ENCODE measurements around the gene TBCD. TPM values are rescaled to one million over a fixed set of nuclear protein-coding genes. Genes with fewer than 3 reads are reported as not detected.

The TBCD gene
- total RNA-seq, 2 experiments from 2014 or later, result 181 to 186 TPM

DNA sequence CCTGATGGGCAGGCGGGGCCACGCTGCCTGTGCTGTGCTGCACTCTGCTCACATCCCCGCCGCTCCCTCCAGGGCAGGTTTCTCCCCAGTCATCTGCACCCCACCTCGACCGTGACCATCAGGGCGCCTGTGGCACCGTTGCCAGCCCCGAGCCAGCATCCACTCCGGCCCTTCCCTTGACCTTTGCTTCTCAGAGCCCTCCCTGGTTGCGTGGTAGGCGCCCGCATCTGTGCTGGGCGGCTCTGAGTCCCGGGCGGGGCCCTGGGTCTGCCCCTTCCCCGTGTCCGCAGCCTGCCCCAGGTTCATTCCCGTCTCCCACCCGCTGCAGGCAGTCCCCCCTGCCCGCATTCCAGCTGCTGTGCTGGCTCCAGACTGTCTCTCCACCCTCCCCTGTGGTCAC is 54.8 kb downstream of the TBCD start:
- Mint-ChIP-seq H3K4me3 (no peak overlapping the region), H3K36me3 (peaks cover 8% of the 10 kb centered on the region), H3K27ac (no peak overlapping the region), H3K9me3 (no peaks in the 10 kb centered on the region), H3K4me1 (peaks cover 8% of the 10 kb centered on the region), H3K27me3 (no peaks in the 10 kb centered on the region)
- DNase-seq (no peak), ATAC-seq (ENCODE audit: low read depth) (no peak)
- POLR2A ChIA-PET, result no interaction called here

DNA sequence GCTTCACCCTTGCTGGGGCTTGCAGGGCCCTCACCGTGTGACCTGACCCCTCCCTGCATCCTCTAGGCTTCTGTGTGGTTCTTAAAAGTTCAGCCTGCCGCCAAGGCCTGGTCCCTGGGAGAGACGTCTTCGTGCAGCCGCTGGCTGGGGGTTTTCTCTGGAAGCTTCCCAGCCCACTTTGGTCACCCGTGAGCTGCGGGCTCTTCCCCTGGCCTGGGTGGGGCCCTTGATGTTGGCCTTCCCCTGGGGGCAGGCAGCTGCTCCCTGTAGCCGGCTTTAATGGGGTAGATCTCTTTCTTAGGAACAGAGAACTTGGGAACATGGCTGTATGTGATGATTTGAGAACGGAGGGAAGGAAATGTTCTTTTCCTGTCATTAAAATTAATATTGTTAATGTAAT is 55.2 kb downstream of the TBCD start:
- H3K27ac Mint-ChIP-seq, result no peak overlapping the region
- no peak for DNase-seq
- no peak overlapping the region for H3K4me3 Mint-ChIP-seq
- H3K4me1 Mint-ChIP-seq, result peaks cover 7% of the 10 kb centered on the region
- H3K27me3 Mint-ChIP-seq, result no peaks in the 10 kb centered on the region
- H3K36me3 Mint-ChIP-seq, result peaks cover 4% of the 10 kb centered on the region
- H3K9me3 Mint-ChIP-seq, result no peaks in the 10 kb centered on the region
- POLR2A ChIA-PET, result no interaction called here
- no peak for ATAC-seq (ENCODE audit: low read depth)

DNA sequence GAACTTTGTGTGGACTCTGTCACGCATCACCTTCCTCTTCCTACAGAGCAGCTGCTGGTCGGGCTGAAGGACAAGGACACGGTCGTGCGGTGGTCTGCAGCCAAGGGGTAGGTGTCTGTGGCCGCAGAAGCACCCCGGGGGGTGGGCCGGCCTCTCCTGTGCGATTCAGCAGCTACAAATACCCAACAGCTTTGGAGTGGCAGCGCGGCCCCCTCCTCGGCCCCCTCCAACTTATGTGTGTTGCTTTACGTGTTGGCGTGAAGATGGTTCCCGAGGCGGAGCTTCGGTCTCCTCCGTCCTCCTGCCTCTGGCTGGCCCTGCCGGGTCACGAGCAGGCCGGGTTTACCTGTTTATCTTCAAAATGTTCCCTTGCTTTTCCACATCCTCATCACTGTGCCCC is 55.7 kb downstream of the TBCD start:
- no peak overlapping the region for H3K4me3 Mint-ChIP-seq
- H3K27ac Mint-ChIP-seq, result no peak overlapping the region
- H3K9me3 Mint-ChIP-seq, result no peaks in the 10 kb centered on the region
- no peak for DNase-seq
- peaks cover 2% of the 10 kb centered on the region for H3K36me3 Mint-ChIP-seq
- no peaks in the 10 kb centered on the region for H3K27me3 Mint-ChIP-seq
- H3K4me1 Mint-ChIP-seq, result peaks cover 4% of the 10 kb centered on the region
- POLR2A ChIA-PET, result no interaction called here
- no peak for ATAC-seq (ENCODE audit: low read depth)

DNA sequence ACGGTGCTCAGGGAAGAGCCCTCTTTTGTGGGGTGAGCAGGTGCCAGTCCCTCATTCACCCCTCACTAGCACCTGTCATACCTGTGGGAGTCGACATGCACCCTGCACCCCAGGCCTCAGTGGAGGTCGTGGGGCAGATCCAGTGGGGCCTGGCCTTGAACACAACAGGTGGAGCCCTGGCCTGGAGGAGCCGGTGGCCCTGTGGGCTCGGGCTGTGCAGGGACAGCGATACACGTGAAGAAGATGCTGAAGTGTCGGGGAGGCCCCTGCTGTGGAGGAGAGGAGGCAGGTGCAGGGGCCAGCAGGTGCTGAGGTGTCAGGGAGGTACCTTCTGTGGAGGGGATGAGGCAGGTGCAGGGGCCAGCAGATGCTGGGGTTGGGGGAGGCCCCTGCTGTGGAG is 56.1 kb downstream of the TBCD start:
- H3K27ac Mint-ChIP-seq, result no peak overlapping the region
- H3K4me1 Mint-ChIP-seq, result peaks cover 4% of the 10 kb centered on the region
- ATAC-seq (ENCODE audit: low read depth), result no peak
- POLR2A ChIA-PET, result no interaction called here
- H3K4me3 Mint-ChIP-seq, result no peak overlapping the region
- no peaks in the 10 kb centered on the region for H3K27me3 Mint-ChIP-seq
- no peaks in the 10 kb centered on the region for H3K9me3 Mint-ChIP-seq
- no peak for DNase-seq
- H3K36me3 Mint-ChIP-seq, result no peaks in the 10 kb centered on the region

DNA sequence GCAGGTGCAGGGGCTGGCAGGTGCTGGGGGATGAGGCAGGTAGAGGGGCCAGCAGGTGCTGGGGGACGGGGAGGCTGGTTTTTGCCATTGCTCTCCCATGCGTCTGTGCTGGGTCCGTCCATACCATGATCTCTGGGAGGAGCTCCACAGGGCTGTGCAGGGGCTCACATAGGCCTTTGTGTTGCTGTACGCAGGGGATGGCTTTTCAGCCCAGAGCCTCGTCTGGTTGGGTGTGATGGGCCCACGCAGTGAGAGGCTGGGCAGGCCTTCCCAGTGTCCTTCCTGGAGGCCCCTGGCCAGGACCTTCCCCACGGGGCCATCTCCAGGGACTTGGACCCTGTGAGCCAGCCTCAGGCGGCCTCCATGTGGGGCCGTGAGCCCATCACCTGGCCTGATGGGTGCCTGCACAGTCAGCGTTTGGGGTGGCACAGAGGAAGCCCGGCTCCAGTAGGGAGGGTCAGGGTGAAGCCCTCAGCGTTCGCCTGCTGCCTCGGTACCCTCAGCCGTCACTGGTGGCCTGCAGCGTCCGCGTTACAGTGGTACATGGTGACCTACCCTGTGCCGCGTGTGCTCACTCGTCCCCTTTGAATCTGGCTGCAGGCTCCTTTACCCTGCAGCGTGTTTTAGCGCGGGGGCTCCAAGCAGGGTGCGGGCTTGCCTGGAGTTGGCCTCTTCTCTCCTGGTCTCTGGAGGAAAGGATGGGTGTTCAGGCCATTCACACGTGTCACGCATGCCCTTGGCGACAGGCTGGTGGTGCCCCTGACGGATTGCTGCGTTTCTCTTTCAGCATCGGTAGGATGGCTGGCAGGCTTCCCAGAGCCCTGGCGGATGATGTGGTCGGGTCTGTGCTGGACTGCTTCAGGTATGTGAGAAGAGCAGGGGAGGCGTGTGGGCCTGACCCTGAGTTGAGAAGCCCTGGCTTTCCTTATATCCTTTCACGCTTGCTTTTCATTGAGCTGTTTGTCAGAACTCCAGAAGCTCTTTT is 57.3 kb downstream of the TBCD start:
- peaks cover 2% of the 10 kb centered on the region for H3K36me3 Mint-ChIP-seq
- DNase-seq (no peak), ATAC-seq (ENCODE audit: low read depth) (no peak)
- peaks cover 2% of the 10 kb centered on the region for H3K4me1 Mint-ChIP-seq
- POLR2A ChIA-PET, result no interaction called here
- no peaks in the 10 kb centered on the region for H3K9me3 Mint-ChIP-seq
- H3K27ac Mint-ChIP-seq, result no peak overlapping the region
- no peak overlapping the region for H3K4me3 Mint-ChIP-seq
- no peaks in the 10 kb centered on the region for H3K27me3 Mint-ChIP-seq

DNA sequence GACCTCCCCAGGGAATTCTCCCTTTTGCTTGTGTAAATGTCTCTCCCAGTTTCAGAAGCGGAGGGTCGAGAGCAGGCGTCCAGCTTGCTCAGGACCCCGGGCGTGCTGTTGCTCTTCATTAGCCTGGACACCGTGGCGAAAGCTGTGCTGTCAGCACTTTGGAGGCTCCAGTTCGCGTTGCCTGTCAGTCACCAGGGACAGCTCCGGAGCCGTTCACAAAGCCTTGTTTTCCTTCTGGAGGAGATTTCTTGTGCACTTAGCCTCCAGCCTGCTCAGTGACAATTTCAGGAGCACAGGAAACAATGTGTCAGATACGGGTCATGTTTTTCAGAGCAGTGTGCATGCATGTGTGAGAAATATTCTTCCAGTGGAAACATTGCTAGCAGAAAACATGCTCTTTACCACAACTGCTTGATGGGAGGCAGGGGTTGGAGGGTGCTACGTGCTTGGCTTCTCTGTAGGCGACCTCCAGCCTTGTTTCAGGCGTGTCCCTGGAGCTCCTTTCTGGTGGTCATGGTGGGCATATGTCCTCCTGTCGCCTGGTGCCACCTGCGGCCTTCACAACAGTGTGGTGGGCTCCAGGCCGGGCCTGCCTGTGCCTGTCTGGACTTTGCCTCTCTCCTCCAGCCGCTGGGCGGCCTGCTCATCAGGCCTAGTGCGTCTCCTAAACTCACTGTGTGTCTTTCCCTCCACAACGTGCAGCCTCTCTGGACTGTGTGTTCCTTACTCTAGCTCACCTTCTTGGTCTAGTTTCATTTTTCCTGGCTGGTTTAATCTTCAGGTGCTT is 59.0 kb downstream of the TBCD start:
- H3K4me1 Mint-ChIP-seq, result peaks cover 10% of the 10 kb centered on the region
- H3K27me3 Mint-ChIP-seq, result no peaks in the 10 kb centered on the region
- no peak overlapping the region for H3K4me3 Mint-ChIP-seq
- no peaks in the 10 kb centered on the region for H3K9me3 Mint-ChIP-seq
- DNase-seq, result no peak
- peak overlapping the region; percentile 60 for H3K27ac Mint-ChIP-seq
- POLR2A ChIA-PET, result no interaction called here
- no peak for ATAC-seq (ENCODE audit: low read depth)
- peaks cover 11% of the 10 kb centered on the region for H3K36me3 Mint-ChIP-seq

DNA sequence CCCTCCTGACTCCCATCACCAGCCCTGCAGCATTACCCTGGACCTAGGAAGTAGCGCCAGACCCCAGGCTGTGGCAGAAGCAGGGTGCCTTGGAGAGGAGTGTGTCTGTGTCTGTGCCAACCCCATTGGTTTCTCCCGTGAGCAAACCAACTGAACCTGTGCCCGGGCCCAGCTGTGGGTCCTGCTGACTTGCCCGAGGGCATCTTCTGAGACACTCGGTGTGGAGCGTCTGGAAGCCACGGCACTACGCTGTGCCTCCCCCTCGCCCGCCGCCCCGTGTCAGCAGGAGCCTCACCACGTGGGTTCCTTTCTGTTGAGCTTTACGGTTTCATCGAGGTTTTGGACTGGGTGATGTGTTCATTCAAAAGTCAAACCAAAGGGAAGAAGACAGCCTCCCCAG is 60.2 kb downstream of the TBCD start:
- DNase-seq (no peak), ATAC-seq (ENCODE audit: low read depth) (peak; percentile 12)
- Mint-ChIP-seq H3K9me3 (no peaks in the 10 kb centered on the region), H3K4me3 (no peak overlapping the region), H3K4me1 (peaks cover 15% of the 10 kb centered on the region), H3K27me3 (no peaks in the 10 kb centered on the region), H3K27ac (peak overlapping the region; percentile 36), H3K36me3 (peaks cover 18% of the 10 kb centered on the region)
- POLR2A ChIA-PET, result no interaction called here

DNA sequence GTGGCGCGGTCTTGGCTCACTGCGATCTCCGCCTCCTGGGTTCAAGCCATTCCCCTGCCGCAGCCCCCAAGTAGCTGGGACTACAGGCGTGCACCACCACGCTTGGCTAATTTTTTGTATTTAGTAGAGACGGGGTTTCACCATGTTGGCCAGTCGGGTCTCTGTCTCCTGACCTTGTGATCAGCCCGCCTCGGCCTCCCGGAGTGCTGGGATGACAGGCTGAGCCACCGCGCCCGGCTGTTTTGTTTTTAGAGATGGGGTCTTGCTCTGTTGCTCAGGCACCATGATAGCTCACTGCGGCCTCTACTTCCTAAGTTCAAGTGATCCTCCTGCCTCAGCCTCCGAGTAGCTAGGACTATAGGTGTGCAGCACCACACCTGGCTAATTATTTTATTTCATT is 60.7 kb downstream of the TBCD start:
- ATAC-seq (ENCODE audit: low read depth) (no peak), DNase-seq (no peak)
- H3K27me3 Mint-ChIP-seq, result no peaks in the 10 kb centered on the region
- H3K9me3 Mint-ChIP-seq, result no peaks in the 10 kb centered on the region
- POLR2A ChIA-PET, result no interaction called here
- peaks cover 15% of the 10 kb centered on the region for H3K4me1 Mint-ChIP-seq
- no peak overlapping the region for H3K27ac Mint-ChIP-seq
- H3K36me3 Mint-ChIP-seq, result peaks cover 20% of the 10 kb centered on the region
- no peak overlapping the region for H3K4me3 Mint-ChIP-seq

DNA sequence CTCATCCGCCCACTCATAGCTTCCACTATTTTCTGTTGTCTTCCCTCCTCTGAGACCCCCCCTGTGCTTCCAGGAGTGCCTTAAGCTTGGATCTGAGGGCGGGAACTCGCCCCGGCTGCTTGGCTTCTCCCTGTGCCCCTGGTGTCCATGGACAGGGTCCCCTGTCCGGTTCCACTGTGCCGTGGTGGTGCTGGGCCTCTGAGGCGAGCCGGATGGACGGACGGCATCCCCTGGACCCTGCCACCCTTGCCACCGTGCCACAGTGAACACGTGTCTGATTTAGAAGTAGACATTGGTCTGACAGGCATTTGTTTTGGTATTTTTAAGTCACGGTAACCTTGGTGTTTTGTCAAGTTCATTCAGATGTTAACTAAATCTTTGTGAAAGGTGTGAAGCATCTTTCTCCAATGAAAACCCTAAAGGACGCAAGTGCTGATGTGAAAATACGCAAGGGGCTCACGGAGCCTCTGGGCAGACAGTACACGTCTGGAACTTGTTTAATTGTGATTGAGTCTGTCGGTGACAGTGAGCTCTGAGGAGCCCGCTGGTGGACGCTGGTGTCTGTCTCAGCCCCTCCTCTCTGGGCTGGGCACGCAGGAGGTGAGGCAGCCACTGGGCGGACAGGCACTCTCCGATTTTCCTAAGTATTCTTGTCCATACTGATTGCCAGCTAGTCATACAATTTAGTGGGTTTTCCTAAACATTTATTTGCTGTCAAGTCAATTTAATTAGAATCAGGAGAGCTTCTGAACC is 61.6 kb downstream of the TBCD start:
- DNase-seq (no peak), ATAC-seq (ENCODE audit: low read depth) (no peak)
- Mint-ChIP-seq H3K4me3 (no peak overlapping the region), H3K9me3 (no peaks in the 10 kb centered on the region), H3K36me3 (peaks cover 28% of the 10 kb centered on the region), H3K27ac (no peak overlapping the region), H3K27me3 (no peaks in the 10 kb centered on the region), H3K4me1 (peaks cover 15% of the 10 kb centered on the region)
- POLR2A ChIA-PET, result no interaction called here

DNA sequence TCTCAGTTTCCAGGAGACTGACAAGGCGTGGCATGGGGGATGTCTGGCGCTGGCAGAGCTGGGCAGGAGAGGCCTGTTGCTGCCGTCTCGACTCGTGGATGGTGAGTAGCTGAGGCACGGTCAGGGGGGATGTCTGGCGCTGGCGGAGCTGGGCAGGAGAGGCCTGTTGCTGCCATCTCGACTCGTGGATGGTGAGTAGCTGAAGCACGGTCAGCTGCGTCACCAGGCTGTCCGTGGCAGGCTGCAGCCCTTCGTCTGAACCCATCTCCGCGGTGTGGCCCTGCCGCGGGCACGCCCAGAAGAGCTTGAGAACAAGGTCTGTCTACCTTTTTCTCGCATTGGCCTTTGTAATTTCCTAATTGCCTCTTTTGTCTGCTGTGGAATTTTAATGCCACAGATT is 63.0 kb downstream of the TBCD start:
- H3K9me3 Mint-ChIP-seq, result no peaks in the 10 kb centered on the region
- no peak overlapping the region for H3K4me3 Mint-ChIP-seq

DNA sequence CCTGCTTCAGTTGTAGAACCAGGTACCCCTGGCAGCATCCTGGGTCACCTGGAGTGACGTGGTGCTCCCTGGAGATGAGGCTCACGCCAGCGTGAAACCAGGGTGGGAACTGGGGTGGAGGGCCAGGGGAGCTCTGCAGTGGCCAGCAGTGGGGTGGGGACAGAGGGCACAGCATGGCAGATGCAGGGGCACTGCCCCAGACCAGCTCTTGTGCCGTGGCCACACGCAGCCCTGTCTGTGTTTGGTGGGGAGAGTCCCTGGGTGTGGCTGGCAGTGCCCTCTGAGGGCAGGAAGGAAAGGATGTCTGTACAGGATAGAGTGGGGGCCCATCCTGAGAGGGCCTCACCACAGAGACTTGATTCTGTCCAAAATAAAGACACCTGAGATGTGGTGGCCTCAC is 63.5 kb downstream of the TBCD start:
- no peak for DNase-seq
- POLR2A ChIA-PET, result interaction anchor here (0.7 to 0.8 kb wide), 2 partner anchors 44 to 86 kb away, joined by 3 read pairs; no protein-coding TSS in a partner anchor
- Mint-ChIP-seq H3K4me1 (peaks cover 15% of the 10 kb centered on the region), H3K4me3 (no peak overlapping the region), H3K27ac (peak overlapping the region; percentile 33), H3K9me3 (peaks cover 2% of the 10 kb centered on the region), H3K36me3 (peaks cover 42% of the 10 kb centered on the region), H3K27me3 (no peaks in the 10 kb centered on the region)
- ATAC-seq (ENCODE audit: low read depth), result no peak

More for the DNA sequence above, 63.0 kb downstream of the TBCD start:
- DNase-seq, result no peak
- ATAC-seq (ENCODE audit: low read depth), result no peak
- POLR2A ChIA-PET, result interaction anchor here (0.8 kb wide), 1 partner anchor 45 kb away, joined by 3 read pairs; no protein-coding TSS in a partner anchor
- Mint-ChIP-seq H3K4me1 (peaks cover 15% of the 10 kb centered on the region), H3K27ac (no peak overlapping the region), H3K36me3 (peaks cover 38% of the 10 kb centered on the region), H3K27me3 (no peaks in the 10 kb centered on the region)

DNA sequence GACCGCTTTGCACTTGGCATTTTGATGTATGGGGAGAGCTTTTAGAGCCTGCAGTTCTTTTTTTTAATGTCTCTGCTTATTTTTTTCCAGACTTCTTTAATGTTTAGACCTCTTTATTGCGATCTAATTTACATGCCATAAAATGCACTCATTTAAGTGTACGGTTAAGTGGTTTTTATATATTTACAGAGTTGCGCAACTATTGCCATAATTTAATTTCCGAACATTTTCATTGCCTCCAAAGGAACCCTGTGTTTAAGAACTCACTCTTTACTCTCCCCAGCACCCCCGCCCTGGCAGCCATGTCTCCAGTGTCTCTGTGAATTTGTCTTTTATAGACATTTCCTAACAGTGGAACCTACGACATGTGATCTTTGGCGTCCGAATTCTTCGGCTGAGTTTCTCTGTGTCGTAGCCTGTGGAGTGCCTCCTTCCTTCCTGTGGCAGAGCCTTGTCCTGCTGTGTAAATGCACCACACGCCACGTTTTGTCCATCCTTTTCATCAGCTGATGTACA is 64.0 kb downstream of the TBCD start:
- Mint-ChIP-seq H3K4me1 (peaks cover 13% of the 10 kb centered on the region), H3K4me3 (no peak overlapping the region), H3K27ac (peak overlapping the region; percentile 33), H3K27me3 (no peaks in the 10 kb centered on the region), H3K36me3 (peaks cover 46% of the 10 kb centered on the region), H3K9me3 (peaks cover 4% of the 10 kb centered on the region)
- DNase-seq, result no peak
- no peak for ATAC-seq (ENCODE audit: low read depth)
- POLR2A ChIA-PET, result interaction anchor here (0.7 to 0.8 kb wide), 2 partner anchors 44 to 87 kb away, joined by 3 read pairs; no protein-coding TSS in a partner anchor

DNA sequence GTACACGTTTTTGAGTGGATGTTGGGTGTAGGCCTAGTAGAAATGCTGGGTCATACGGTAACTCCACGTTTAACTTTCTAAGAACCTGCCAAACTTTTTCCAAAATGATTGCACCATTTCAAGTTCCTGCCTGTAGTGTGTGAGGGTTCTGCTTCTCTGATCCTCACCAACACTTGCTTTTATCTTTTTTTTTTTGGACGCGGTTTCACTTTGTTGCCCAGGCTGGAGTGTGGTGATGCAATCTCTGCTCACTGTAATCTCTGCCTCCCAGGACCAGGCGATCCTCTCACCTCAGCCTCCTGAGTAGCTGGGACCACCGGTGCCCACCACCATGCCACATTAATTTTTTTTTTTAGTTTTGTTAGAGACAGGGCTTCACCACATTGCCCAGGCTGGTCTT is 64.5 kb downstream of the TBCD start:
- POLR2A ChIA-PET, result no interaction called here
- Mint-ChIP-seq H3K27ac (no peak overlapping the region), H3K9me3 (peaks cover 4% of the 10 kb centered on the region), H3K36me3 (peaks cover 50% of the 10 kb centered on the region), H3K27me3 (no peaks in the 10 kb centered on the region), H3K4me3 (no peak overlapping the region), H3K4me1 (peaks cover 13% of the 10 kb centered on the region)
- DNase-seq (no peak), ATAC-seq (ENCODE audit: low read depth) (peak; percentile 21)
